Mesenchymal stem cell (in vitro differentiated cells and primary cell): Measurements from ENCODE around the gene TTC24.

ENCODE experiments used
- DNase-seq: peaks from one replicate; pipeline ENCODE4 v3.0.0-alpha.2; 2013
- H2AFZ ChIP-seq: one replicate; pipeline ENCODE4 v1.6.1; 2013; ENCODE audit warnings: low read depth, mild to moderate bottlenecking, control low read depth, inconsistent platforms, low read length, moderate library complexity
- H2AK5ac ChIP-seq: 2 replicates; pipeline ENCODE4 v1.6.1; 2013; ENCODE audit warnings: low read length, moderate library complexity, mild to moderate bottlenecking, inconsistent platforms; ENCODE audit not compliant: severe bottlenecking
- H2BK120ac ChIP-seq: one replicate; pipeline ENCODE4 v1.6.1; 2013; ENCODE audit warnings: low read depth, mild to moderate bottlenecking, inconsistent platforms, low read length, moderate library complexity
- H2BK12ac ChIP-seq, 2 experiments: one replicate each; pipeline ENCODE4 v1.6.1; 2013; ENCODE audit warnings: inconsistent platforms in 2 of 2, low read length in 2 of 2, mild to moderate bottlenecking in 2 of 2, moderate library complexity in 2 of 2, control low read depth in 1 of 2
- H2BK15ac ChIP-seq: one replicate; pipeline ENCODE4 v1.6.1; 2013; ENCODE audit warnings: mild to moderate bottlenecking, low read depth, inconsistent platforms; ENCODE audit not compliant: poor library complexity, severe bottlenecking
- H2BK5ac ChIP-seq: 2 replicates; pipeline ENCODE4 v1.6.1; 2013; ENCODE audit warnings: low read depth, mild to moderate bottlenecking, low read length, control low read depth, inconsistent platforms; ENCODE audit not compliant: poor library complexity, severe bottlenecking
- H3K14ac ChIP-seq, 2 experiments: one replicate each; pipeline ENCODE4 v1.6.1; 2013; ENCODE audit warnings: inconsistent platforms in 2 of 2, low read length in 2 of 2, control low read depth in 1 of 2, mild to moderate bottlenecking in 1 of 2, moderate library complexity in 1 of 2
- H3K18ac ChIP-seq, 2 experiments: one replicate each; pipeline ENCODE4 v1.6.1; 2013; ENCODE audit warnings: inconsistent platforms in 2 of 2, low read length in 2 of 2, control low read depth in 1 of 2, low read depth in 1 of 2, mild to moderate bottlenecking in 1 of 2
- H3K23ac ChIP-seq, 2 experiments: one replicate each; pipeline ENCODE4 v1.6.1; 2013; ENCODE audit warnings: inconsistent platforms in 2 of 2, low read length in 2 of 2, mild to moderate bottlenecking in 2 of 2, moderate library complexity in 2 of 2, control low read depth in 1 of 2
- H3K27ac ChIP-seq: 2 replicates; pipeline ENCODE4 v1.5.1; 2013; ENCODE audit warnings: mild to moderate bottlenecking, moderate library complexity, low read length, control low read depth, inconsistent platforms; ENCODE audit not compliant: poor library complexity, severe bottlenecking
- H3K27me3 ChIP-seq, 2 experiments: 2 replicates each; pipeline versions ENCODE4 v1.6.1 to v1.7.0; 2013; ENCODE audit warnings: low read length in 2 of 2, mild to moderate bottlenecking in 2 of 2, moderate library complexity in 2 of 2, control low read depth in 1 of 2, inconsistent platforms in 1 of 2; ENCODE audit not compliant: control insufficient read depth in 1 of 2, insufficient read depth in 1 of 2
- H3K36me3 ChIP-seq, 2 experiments: 2 replicates each; pipeline versions ENCODE4 v1.6.1 to v1.7.0; 2013; ENCODE audit warnings: low read length in 2 of 2, control low read depth in 1 of 2, inconsistent platforms in 1 of 2, low read depth in 1 of 2, mild to moderate bottlenecking in 1 of 2; ENCODE audit not compliant: insufficient read depth in 2 of 2, control insufficient read depth in 1 of 2
- H3K4ac ChIP-seq, 2 experiments: one replicate each; pipeline ENCODE4 v1.6.1; 2013; ENCODE audit warnings: inconsistent platforms in 2 of 2, low read length in 2 of 2, mild to moderate bottlenecking in 2 of 2, moderate library complexity in 2 of 2, control low read depth in 1 of 2, low read depth in 1 of 2
- H3K4me1 ChIP-seq: 2 replicates; pipeline ENCODE4 v1.6.1; 2013; ENCODE audit warnings: low read depth, low read length, control low read depth; ENCODE audit not compliant: control insufficient read depth, insufficient read depth
- H3K4me2 ChIP-seq: 2 replicates; pipeline ENCODE4 v1.6.1; 2013; ENCODE audit warnings: low read length, mild to moderate bottlenecking, inconsistent platforms; ENCODE audit not compliant: poor library complexity, severe bottlenecking
- H3K4me3 ChIP-seq, 2 experiments: 2 replicates each; pipeline versions ENCODE4 v1.5.1 to v1.7.0; 2013; ENCODE audit warnings: low read length in 2 of 2, mild to moderate bottlenecking in 2 of 2, control low read depth in 1 of 2, low read depth in 1 of 2; ENCODE audit not compliant: insufficient read depth in 1 of 2
- H3K79me1 ChIP-seq: replicated peaks from 2 replicates; pipeline ENCODE4 v1.6.1; 2013; ENCODE audit warnings: mild to moderate bottlenecking, control low read depth, low read length, inconsistent platforms; ENCODE audit not compliant: poor library complexity, severe bottlenecking
- H3K9ac ChIP-seq: 2 replicates; pipeline ENCODE4 v1.7.0; 2013; ENCODE audit warnings: mild to moderate bottlenecking, low read length, moderate library complexity
- H3K9me3 ChIP-seq: 2 replicates; pipeline ENCODE4 v1.7.0; 2013; ENCODE audit warnings: mild to moderate bottlenecking, low read length; ENCODE audit not compliant: control insufficient read depth
- H4K8ac ChIP-seq: one replicate; pipeline ENCODE4 v1.6.1; 2013; ENCODE audit warnings: inconsistent platforms, mild to moderate bottlenecking, low read length, moderate library complexity
- H4K91ac ChIP-seq: one replicate; pipeline ENCODE4 v1.6.1; 2013; ENCODE audit warnings: mild to moderate bottlenecking, low read length, inconsistent platforms
- WGBS: methylation state at CpG from one replicate; pipeline ENCODE4 v1.1.7; 2013; ENCODE audit warnings: mixed read lengths; 5-methylcytosine and 5-hydroxymethylcytosine counted together

The TTC24 gene

DNA sequence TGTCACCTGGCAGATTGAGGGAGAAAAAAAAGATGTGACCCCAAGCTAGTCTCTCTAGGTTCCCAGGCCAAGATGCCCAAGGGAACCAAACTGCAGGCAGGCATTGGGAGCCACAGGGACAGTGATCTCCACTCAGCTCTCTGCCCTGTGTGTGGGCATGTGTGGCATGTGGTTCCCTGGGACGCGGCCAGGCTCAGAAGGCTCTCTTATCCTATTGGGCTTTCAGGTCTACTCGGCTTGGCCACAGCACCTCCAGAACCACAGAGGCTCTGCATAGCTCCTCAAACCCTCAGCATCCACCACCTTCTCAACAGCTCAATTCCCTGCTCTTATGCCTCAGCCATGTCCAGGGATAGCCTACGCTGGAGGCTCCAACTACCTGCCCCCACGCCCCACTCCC lies 29.2 kb upstream of the TTC24 start:
- Histone ChIP-seq H2BK15ac (no peak overlapping the region), H2BK12ac (no peak overlapping the region), H3K14ac (no peak overlapping the region), H4K8ac (no peak overlapping the region), H3K9me3 (no peaks in the 10 kb centered on the region), H2AK5ac (no peak overlapping the region), H3K36me3 (peaks cover 9 to 16% of the 10 kb centered on the region in 2 experiments), H2AFZ (no peak overlapping the region), H3K4me3 (no peak overlapping the region), H3K27ac (no peak overlapping the region), H3K79me1 (no peaks in the 10 kb centered on the region), H3K27me3 (no peaks in the 10 kb centered on the region), H3K4ac (no peak overlapping the region), H3K23ac (no peak overlapping the region), H2BK5ac (no peak overlapping the region), H3K9ac (no peak overlapping the region), H3K4me1 (peaks cover 7% of the 10 kb centered on the region), H3K4me2 (no peak overlapping the region), H2BK120ac (no peak overlapping the region), H3K18ac (no peak overlapping the region), H4K91ac (no peak overlapping the region)
- no peak for DNase-seq
- 96% methylated on average over 5 of the region's 5 CpGs for WGBS

GRCh38 chr1:156551066-156551643 lies 28.4 kb upstream of the TTC24 start:
- no peak overlapping the region for H3K23ac ChIP-seq
- no peaks in the 10 kb centered on the region for H3K27me3 ChIP-seq
- no peak overlapping the region for H2AFZ ChIP-seq
- H2AK5ac ChIP-seq = no peak overlapping the region
- no peak overlapping the region for H2BK12ac ChIP-seq
- H2BK120ac ChIP-seq = no peak overlapping the region
- H3K9me3 ChIP-seq = no peaks in the 10 kb centered on the region
- no peak overlapping the region for H3K4me3 ChIP-seq
- H3K18ac ChIP-seq = no peak overlapping the region
- peaks cover 7% of the 10 kb centered on the region for H3K4me1 ChIP-seq
- H2BK5ac ChIP-seq = no peak overlapping the region
- peaks cover 11 to 12% of the 10 kb centered on the region in 2 experiments for H3K36me3 ChIP-seq
- DNase-seq = no peak
- no peak overlapping the region for H2BK15ac ChIP-seq
- no peak overlapping the region for H3K9ac ChIP-seq
- no peak overlapping the region for H4K8ac ChIP-seq
- H3K4me2 ChIP-seq = no peak overlapping the region
- WGBS = 96% methylated on average over 3 of the region's 3 CpGs
- no peak overlapping the region for H3K14ac ChIP-seq
- H3K4ac ChIP-seq = no peak overlapping the region
- no peak overlapping the region for H4K91ac ChIP-seq
- H3K79me1 ChIP-seq = no peaks in the 10 kb centered on the region
- no peak overlapping the region for H3K27ac ChIP-seq

- 70% methylated on average over 6 of the region's 6 CpGs for WGBS
- peaks cover 5 to 16% of the 10 kb centered on the region in 2 experiments for H3K36me3 ChIP-seq
- H3K4me2 ChIP-seq = no peak overlapping the region
- no peak overlapping the region for H4K8ac ChIP-seq
- H4K91ac ChIP-seq = no peak overlapping the region
- no peak overlapping the region for H3K4me3 ChIP-seq
- no peak overlapping the region for H3K4ac ChIP-seq
- H2BK120ac ChIP-seq = no peak overlapping the region
- no peaks in the 10 kb centered on the region for H3K27me3 ChIP-seq
- no peak overlapping the region for H2AFZ ChIP-seq
- no peak overlapping the region for H2BK15ac ChIP-seq
- no peaks in the 10 kb centered on the region for H3K9me3 ChIP-seq
- H2BK12ac ChIP-seq = no peak overlapping the region
- H3K4me1 ChIP-seq = peaks cover 10% of the 10 kb centered on the region
- H3K9ac ChIP-seq = no peak overlapping the region
- H3K14ac ChIP-seq = no peak overlapping the region
- no peaks in the 10 kb centered on the region for H3K79me1 ChIP-seq
- H3K23ac ChIP-seq = no peak overlapping the region
- DNase-seq = peak; percentile 18
- H3K18ac ChIP-seq = no peak overlapping the region
- no peak overlapping the region for H2BK5ac ChIP-seq
- no peak overlapping the region for H3K27ac ChIP-seq
- H2AK5ac ChIP-seq = no peak overlapping the region
Observed at GRCh38 chr1:156551869-156552268, 27.7 kb upstream of the TTC24 start.

DNA sequence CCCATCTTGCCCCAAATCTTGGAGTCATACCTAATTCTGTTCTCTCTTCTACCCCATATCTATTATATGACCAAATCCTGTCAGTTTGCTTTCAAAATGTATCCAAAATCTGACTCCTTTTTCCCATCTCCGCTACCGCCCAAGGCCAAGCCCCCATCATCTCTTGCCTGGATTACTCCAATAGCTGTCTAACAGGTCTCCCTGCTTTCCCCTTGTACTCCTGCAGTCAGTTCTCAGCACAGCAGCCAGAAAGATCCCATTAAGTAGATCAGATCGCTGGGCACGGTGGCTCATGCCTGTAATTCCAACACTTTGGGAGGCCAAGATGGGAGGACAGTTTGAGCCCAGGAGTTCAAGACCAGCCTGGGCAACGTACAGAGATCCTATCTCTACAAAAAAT lies 27.0 kb upstream of the TTC24 start:
- H3K4me1 ChIP-seq = peaks cover 10% of the 10 kb centered on the region
- no peak overlapping the region for H2BK12ac ChIP-seq
- H2AK5ac ChIP-seq = no peak overlapping the region
- WGBS = 70% methylated on average over 4 of the region's 5 CpGs
- H2BK120ac ChIP-seq = no peak overlapping the region
- H2AFZ ChIP-seq = no peak overlapping the region
- no peak overlapping the region for H3K27ac ChIP-seq
- H4K8ac ChIP-seq = no peak overlapping the region
- no peak overlapping the region for H3K4ac ChIP-seq
- no peak for DNase-seq
- no peak overlapping the region for H2BK15ac ChIP-seq
- H3K9ac ChIP-seq = no peak overlapping the region
- H3K23ac ChIP-seq = no peak overlapping the region
- H3K14ac ChIP-seq = no peak overlapping the region
- H3K4me2 ChIP-seq = no peak overlapping the region
- H3K4me3 ChIP-seq = no peak overlapping the region
- H3K36me3 ChIP-seq = peaks cover 5 to 16% of the 10 kb centered on the region in 2 experiments
- no peaks in the 10 kb centered on the region for H3K27me3 ChIP-seq
- no peak overlapping the region for H4K91ac ChIP-seq
- H3K9me3 ChIP-seq = no peaks in the 10 kb centered on the region
- no peaks in the 10 kb centered on the region for H3K79me1 ChIP-seq
- no peak overlapping the region for H2BK5ac ChIP-seq
- no peak overlapping the region for H3K18ac ChIP-seq
